Hepatocyte (in vitro differentiated cells): ENCODE data around the gene SCUBE2. TPM values are rescaled to one million over a fixed set of nuclear protein-coding genes. Genes with fewer than 3 reads are reported as not detected.

Experiments used
- DNase-seq: peaks from one replicate; pipeline ENCODE4 v3.0.0-alpha.2; 2016; ENCODE audit warnings: low spot score
- H2AFZ ChIP-seq: fragments of 200-600 bp; sonication (generic); 2 replicates; pipeline ENCODE4 v1.6.0; 2016; ENCODE audit warnings: antibody characterized with exemption, mild to moderate bottlenecking
- H3K27ac ChIP-seq: fragments of 200-600 bp; sonication (generic); 2 replicates; pipeline ENCODE4 v1.5.1; 2016; ENCODE audit warnings: mild to moderate bottlenecking
- H3K27me3 ChIP-seq: fragments of 200-600 bp; sonication (generic); 2 replicates; pipeline ENCODE4 v1.6.1; 2016
- H3K36me3 ChIP-seq: fragments of 200-600 bp; sonication (generic); replicated peaks from 2 replicates; pipeline ENCODE4 v1.5.1; 2016; ENCODE audit warnings: low read depth; ENCODE audit not compliant: insufficient read depth
- H3K4me1 ChIP-seq: fragments of 200-600 bp; sonication (generic); 2 replicates; pipeline ENCODE4 v1.5.1; 2016; ENCODE audit warnings: mild to moderate bottlenecking, moderate library complexity; ENCODE audit not compliant: insufficient read depth
- H3K4me2 ChIP-seq: fragments of 200-600 bp; sonication (generic); 2 replicates; pipeline ENCODE4 v1.6.0; 2016
- H3K4me3 ChIP-seq: fragments of 200-600 bp; sonication (generic); 2 replicates; pipeline ENCODE4 v1.5.1; 2016; ENCODE audit warnings: mild to moderate bottlenecking
- H3K79me2 ChIP-seq: fragments of 200-600 bp; sonication (generic); 2 replicates; pipeline ENCODE4 v1.6.0; 2017; ENCODE audit warnings: mild to moderate bottlenecking
- H3K9me2 ChIP-seq: fragments of 200-600 bp; sonication (generic); replicated peaks from 2 replicates; pipeline ENCODE4 v1.6.0; 2017; ENCODE audit warnings: mild to moderate bottlenecking; ENCODE audit not compliant: insufficient read depth
- H3K9me3 ChIP-seq: fragments of 200-600 bp; sonication (generic); 2 replicates; pipeline ENCODE4 v1.5.1; 2016; ENCODE audit warnings: low read depth, mild to moderate bottlenecking
- H4K20me1 ChIP-seq: fragments of 200-600 bp; sonication (generic); 2 replicates; pipeline ENCODE4 v1.6.0; 2016; ENCODE audit warnings: mild to moderate bottlenecking; ENCODE audit not compliant: insufficient read depth, poor library complexity, severe bottlenecking
- EZH2 ChIP-seq: fragments of 200-600 bp; sonication (generic); IDR thresholded peaks from 2 replicates; pipeline ENCODE4 v1.6.1; 2016; ENCODE audit warnings: antibody characterized with exemption, mild to moderate bottlenecking, borderline replicate concordance
- EZH2phosphoT487 ChIP-seq: fragments of 200-600 bp; sonication (generic); IDR thresholded peaks from one replicate; pipeline ENCODE4 v1.6.1; 2018; ENCODE audit warnings: antibody characterized with exemption, mild to moderate bottlenecking, low read depth, moderate library complexity; ENCODE audit not compliant: unreplicated experiment, severe bottlenecking
- WGBS: methylation state at CpG from one replicate; pipeline ENCODE4 v1.1.6; 2016; ENCODE audit warnings: low lambda C conversion rate; ENCODE audit errors: missing lambda C conversion rate; 5-methylcytosine and 5-hydroxymethylcytosine counted together
- polyA plus RNA-seq: library from polyadenylated mRNA; unstranded; fragments of >200 nt; fragmentation: Nextera tagmentation; extraction: Ambion mirVana; gene quantifications from 2 replicates; pipeline ENCODE4 v1.2.1, GENCODE V29; 2016
- total RNA-seq: library from RNA; depleted of rRNA; stranded (reverse); fragments of >200 nt; gene quantifications from 2 replicates; pipeline ENCODE4 v1.2.3, GENCODE V29; 2014
- TF ChIP-seq, protein P1 (sequence below): fragments of 200-600 bp; sonication (generic); IDR thresholded peaks from 2 replicates; pipeline ENCODE4 v1.5.1; 2016; ENCODE audit warnings: antibody characterized with exemption, mild to moderate bottlenecking; ENCODE audit not compliant: poor library complexity

SCUBE2 gene
- total and polyA plus RNA-seq, 2 experiments from 2014 or later = 8.6 to 8.9 TPM

DNA sequence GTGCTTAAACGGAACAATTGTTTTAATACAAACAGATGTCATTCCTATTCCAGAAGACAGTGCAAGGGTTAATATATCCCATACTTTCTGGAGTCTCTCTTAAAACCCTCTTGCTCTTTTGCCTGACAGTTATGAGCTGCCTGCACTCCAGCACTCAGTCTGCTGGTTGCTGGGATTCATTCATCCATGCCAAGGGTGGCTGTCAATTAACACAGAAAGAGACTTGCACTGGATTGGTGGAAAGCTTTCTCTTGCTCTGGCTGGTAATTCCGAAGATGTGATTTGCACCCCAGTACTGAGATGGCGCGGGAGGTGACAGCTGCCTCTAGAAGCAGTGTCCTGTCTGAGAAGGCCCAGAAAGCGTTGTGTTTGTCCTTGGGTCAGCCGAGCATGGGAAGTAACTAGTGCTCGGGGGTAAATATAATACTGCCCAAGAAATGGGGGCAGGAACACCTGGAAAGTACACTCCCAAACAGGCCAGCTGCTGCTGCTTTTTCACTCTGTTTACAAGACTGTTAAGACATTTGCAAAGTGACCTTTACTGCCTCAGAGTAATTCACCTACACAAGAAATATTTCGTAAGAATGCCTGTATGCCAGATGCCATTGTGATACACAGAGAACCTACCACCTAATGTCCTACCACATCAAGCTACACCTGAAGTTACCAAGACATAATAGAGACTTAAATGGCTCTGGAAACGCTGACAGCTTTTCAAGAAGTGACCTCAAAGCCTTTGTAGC lies 20.5 kb downstream of the SCUBE2 start:
- H4K20me1 ChIP-seq = no peaks in the 10 kb centered on the region
- DNase-seq = no peak
- H3K9me3 ChIP-seq = no peaks in the 10 kb centered on the region
- WGBS = 58% methylated on average over 9 of the region's 9 CpGs
- no peaks in the 10 kb centered on the region for H3K9me2 ChIP-seq
- H3K27me3 ChIP-seq = no peaks in the 10 kb centered on the region
- H3K27ac ChIP-seq = no peak overlapping the region
- H3K4me3 ChIP-seq = no peak overlapping the region
- H3K36me3 ChIP-seq = no peaks in the 10 kb centered on the region
- H3K4me2 ChIP-seq = peak overlapping the region; percentile 16
- H3K4me1 ChIP-seq = peaks cover 21% of the 10 kb centered on the region
- no peak overlapping the region for H2AFZ ChIP-seq
- TF ChIP-seq EZH2 (no peak), EZH2phosphoT487 (no peak)
- no peaks in the 10 kb centered on the region for H3K79me2 ChIP-seq

DNA sequence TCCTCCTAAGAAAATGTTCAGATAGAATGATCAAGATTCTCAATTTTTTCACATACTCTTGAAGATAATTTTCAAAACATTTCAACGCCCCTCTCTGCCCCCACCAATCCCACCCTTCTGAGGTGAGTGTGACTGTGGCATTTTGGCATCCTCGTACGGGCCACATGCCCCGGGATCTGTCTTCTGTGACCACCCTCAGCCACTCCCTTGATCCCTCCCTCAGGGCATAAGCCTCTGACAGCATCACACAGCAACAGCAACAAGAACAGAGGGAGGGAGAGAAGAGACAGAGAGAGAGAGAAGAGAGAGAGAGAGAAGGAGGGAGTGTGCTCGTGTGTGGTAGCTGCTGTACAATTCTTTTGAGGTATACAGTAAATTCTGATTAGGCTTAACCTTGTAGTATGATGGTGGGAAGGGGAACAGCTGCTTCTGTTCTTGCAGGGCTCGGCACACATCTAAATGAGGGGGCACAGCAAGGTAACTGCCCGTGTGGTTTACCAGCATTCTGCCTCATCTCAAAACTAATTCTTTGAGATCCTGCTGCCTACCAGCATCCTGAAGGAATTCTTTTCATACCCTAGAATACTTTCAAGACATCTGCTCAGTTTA lies 21.4 kb downstream of the SCUBE2 start:
- H3K4me3 ChIP-seq = no peak overlapping the region
- H4K20me1 ChIP-seq = no peaks in the 10 kb centered on the region
- H2AFZ ChIP-seq = no peak overlapping the region
- H3K27me3 ChIP-seq = no peaks in the 10 kb centered on the region
- TF ChIP-seq EZH2 (no peak), EZH2phosphoT487 (no peak)
- WGBS = 62% methylated on average over 7 of the region's 7 CpGs
- no peak for DNase-seq
- no peaks in the 10 kb centered on the region for H3K9me2 ChIP-seq
- H3K36me3 ChIP-seq = no peaks in the 10 kb centered on the region
- no peak overlapping the region for H3K4me2 ChIP-seq
- H3K27ac ChIP-seq = no peak overlapping the region
- no peaks in the 10 kb centered on the region for H3K9me3 ChIP-seq
- H3K4me1 ChIP-seq = peaks cover 28% of the 10 kb centered on the region
- no peaks in the 10 kb centered on the region for H3K79me2 ChIP-seq

DNA sequence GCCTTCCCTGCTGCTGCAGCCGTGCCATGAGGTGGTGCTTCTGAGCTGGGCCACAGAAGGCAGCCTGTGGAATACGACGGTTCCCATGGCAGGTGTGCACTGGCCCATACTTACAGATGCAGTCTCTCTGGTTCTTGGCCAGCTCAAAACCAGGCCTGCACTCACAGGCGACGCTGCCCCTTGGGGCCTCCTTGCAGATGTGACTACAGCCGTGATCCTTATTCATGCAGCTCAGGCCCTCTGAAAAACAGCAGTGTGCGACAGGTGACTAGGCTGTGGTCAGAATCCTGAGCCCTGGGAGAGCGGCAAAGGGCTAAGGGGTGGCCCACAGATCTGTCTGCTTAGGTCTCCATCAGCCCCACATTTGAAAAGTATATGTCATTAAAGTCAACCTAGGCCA lies 22.1 kb downstream of the SCUBE2 start:
- no peak overlapping the region for H3K4me2 ChIP-seq
- H3K36me3 ChIP-seq = no peaks in the 10 kb centered on the region
- DNase-seq = no peak
- WGBS = 91% methylated on average over 8 of the region's 8 CpGs
- H3K27ac ChIP-seq = no peak overlapping the region
- H4K20me1 ChIP-seq = no peaks in the 10 kb centered on the region
- H3K9me2 ChIP-seq = no peaks in the 10 kb centered on the region
- TF ChIP-seq EZH2 = no peak
- TF ChIP-seq, protein P1, sequence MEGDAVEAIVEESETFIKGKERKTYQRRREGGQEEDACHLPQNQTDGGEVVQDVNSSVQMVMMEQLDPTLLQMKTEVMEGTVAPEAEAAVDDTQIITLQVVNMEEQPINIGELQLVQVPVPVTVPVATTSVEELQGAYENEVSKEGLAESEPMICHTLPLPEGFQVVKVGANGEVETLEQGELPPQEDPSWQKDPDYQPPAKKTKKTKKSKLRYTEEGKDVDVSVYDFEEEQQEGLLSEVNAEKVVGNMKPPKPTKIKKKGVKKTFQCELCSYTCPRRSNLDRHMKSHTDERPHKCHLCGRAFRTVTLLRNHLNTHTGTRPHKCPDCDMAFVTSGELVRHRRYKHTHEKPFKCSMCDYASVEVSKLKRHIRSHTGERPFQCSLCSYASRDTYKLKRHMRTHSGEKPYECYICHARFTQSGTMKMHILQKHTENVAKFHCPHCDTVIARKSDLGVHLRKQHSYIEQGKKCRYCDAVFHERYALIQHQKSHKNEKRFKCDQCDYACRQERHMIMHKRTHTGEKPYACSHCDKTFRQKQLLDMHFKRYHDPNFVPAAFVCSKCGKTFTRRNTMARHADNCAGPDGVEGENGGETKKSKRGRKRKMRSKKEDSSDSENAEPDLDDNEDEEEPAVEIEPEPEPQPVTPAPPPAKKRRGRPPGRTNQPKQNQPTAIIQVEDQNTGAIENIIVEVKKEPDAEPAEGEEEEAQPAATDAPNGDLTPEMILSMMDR = no peak
- TF ChIP-seq EZH2phosphoT487 = no peak
- no peak overlapping the region for H2AFZ ChIP-seq
- H3K27me3 ChIP-seq = no peaks in the 10 kb centered on the region
- no peaks in the 10 kb centered on the region for H3K79me2 ChIP-seq
- H3K4me1 ChIP-seq = peaks cover 28% of the 10 kb centered on the region
- H3K4me3 ChIP-seq = no peak overlapping the region
- H3K9me3 ChIP-seq = no peaks in the 10 kb centered on the region

DNA sequence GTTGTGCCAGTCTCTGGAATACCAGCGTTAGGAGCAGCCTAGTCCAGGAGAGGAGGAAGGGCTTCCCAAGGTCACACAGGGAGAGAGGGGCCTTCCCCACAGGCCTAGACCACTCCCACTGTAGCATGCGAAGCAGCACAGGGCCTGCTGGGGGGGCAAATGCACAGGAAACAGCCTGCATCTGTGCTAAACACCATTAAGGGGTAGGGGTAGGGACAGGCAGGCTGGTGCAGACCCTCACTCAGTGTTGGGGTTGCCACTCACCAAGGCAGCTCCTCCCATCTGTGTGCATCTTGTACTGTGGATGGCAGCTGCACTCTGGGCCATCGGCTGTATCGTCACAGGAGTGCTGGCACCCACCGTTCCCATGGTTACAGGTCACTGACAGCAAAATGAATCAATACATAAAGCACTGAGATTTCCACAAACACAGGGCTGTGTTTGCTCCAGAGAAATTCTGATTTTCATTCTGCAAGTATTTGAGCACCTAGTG lies 24.9 kb downstream of the SCUBE2 start:
- H3K4me3 ChIP-seq = no peak overlapping the region
- no peak overlapping the region for H3K4me2 ChIP-seq
- no peaks in the 10 kb centered on the region for H3K79me2 ChIP-seq
- peak overlapping the region; percentile 53 for H3K27ac ChIP-seq
- H3K9me3 ChIP-seq = no peaks in the 10 kb centered on the region
- no peak for DNase-seq
- no peaks in the 10 kb centered on the region for H3K36me3 ChIP-seq
- no peaks in the 10 kb centered on the region for H4K20me1 ChIP-seq
- H3K9me2 ChIP-seq = no peaks in the 10 kb centered on the region
- WGBS = 77% methylated on average over 5 of the region's 5 CpGs
- H3K4me1 ChIP-seq = peaks cover 28% of the 10 kb centered on the region
- H2AFZ ChIP-seq = no peak overlapping the region
- H3K27me3 ChIP-seq = no peaks in the 10 kb centered on the region
- TF ChIP-seq EZH2 (no peak), EZH2phosphoT487 (no peak)
- TF ChIP-seq, protein P1 = no peak
